ENCODE measurements around the gene OR51B5. TPM values are rescaled to one million over a fixed set of nuclear protein-coding genes. Genes with fewer than 3 reads are reported as not detected.
"Not testable (repeated sequence)": the region's sequence is repeated elsewhere in the genome, so short reads cannot be mapped to it uniquely, and the experiment has no call there.

Gene OR51B5, protein sequence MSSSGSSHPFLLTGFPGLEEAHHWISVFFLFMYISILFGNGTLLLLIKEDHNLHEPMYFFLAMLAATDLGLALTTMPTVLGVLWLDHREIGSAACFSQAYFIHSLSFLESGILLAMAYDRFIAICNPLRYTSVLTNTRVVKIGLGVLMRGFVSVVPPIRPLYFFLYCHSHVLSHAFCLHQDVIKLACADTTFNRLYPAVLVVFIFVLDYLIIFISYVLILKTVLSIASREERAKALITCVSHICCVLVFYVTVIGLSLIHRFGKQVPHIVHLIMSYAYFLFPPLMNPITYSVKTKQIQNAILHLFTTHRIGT
- total RNA-seq (2014; rRNA removed; shearing (Covaris generic)), result 0.15 TPM in 1 of 2 replicates, not detected in the other

DNA sequence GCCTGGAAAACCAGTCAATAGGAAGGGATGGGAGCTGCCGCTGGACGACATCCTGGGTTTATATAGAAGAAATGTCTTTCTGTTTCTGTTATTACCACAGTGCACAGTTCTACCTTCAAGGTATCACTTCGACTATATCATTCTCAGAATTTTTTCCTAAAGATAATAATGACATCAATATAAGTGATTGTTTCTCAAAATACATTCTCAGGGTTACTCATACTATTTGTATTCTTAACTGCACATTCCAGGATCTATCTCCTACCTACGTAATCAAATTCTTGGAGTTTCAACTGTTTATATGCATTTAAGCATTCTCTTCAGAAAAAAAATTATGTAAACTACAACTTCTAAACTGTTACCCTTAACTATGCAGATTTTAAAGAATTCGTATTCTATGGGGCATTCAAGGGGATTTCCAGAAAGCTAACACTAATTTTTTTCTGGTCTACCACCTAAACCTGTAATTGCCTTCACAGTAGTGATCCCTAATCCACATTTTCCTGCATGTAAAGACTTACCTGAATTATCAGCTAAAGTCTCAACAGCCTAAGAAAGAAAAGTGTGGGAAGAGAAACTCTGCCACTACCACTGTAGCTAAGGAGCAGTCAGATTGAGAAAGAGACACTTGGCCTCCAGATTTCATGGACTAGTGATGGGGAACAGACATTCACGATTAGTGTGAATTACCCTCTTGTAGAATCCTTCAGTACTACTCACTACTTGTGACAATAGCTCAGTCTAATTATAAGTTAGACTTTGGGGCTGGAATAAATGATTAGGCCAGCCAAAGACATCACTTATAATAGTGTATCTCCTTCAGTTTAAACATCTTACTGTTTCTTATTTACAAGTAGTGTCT is at the start of gene OR51B5:
TSS of gene OR51B5 (minus strand) at position 51 of the 862 bp plus-strand sequence. CDS start at position 51, 0 bp downstream.
- Histone ChIP-seq H3K36me3 (replicated peaks; ENCODE audit: control insufficient read depth, insufficient read depth, low read length) (no peaks in the 10 kb centered on the region), H3K27me3 (ENCODE audit: control insufficient read depth, insufficient read depth, low read length) (no peaks in the 10 kb centered on the region), H3K4me3 (ENCODE audit: insufficient read depth, low read depth, low read length) (no peak within 1 kb of the TSS)
- no peak for DNase-seq

DNA sequence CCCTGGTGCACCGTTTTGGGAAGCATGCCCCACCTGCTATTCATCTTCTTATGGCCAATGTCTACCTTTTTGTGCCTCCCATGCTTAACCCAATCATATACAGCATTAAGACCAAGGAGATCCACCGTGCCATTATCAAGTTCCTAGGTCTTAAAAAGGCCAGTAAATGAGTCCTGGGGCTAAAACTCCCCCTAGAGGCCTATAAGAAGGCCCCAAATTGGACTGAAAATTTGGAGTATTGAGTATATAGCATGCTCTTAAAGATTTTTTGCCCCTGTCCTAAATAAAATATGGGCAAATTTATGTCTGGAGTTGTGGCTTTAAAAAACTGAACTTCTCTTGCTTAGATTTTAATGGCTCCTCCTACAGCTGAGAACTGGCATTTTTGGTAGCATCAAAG is 46.9 kb upstream of the OR51B5 start:
- Histone ChIP-seq H3K36me3 (replicated peaks; ENCODE audit: control insufficient read depth, insufficient read depth, low read length) (no peaks in the 10 kb centered on the region), H3K4me3 (ENCODE audit: insufficient read depth, low read depth, low read length) (no peak overlapping the region), H3K27me3 (ENCODE audit: control insufficient read depth, insufficient read depth, low read length) (no peaks in the 10 kb centered on the region)
- no peak for DNase-seq

DNA sequence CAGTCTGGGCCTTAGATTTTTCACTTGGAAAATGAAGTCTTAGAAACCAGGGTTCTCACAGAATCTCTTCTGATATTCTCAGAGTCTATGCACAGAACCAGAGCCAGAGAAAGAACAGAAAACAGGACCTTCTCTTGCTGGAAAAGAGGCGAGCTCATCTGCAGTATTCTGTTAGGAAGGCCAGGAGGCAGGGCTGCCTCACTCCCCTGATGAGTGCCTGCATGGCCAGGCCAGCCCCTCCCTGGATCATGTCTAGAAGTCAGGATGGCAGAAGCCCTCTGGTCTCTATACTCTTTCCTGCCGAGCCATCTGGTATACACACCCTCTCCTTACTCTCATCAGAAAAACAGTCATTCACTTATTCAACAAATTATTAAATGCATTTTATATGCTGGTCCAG is 41.0 kb upstream of the OR51B5 start:
- no peak for DNase-seq
- no peak overlapping the region for H3K4me3 ChIP-seq (ENCODE audit: insufficient read depth, low read depth, low read length)
- no peaks in the 10 kb centered on the region for H3K27me3 ChIP-seq (ENCODE audit: control insufficient read depth, insufficient read depth, low read length)
- no peaks in the 10 kb centered on the region for H3K36me3 ChIP-seq (replicated peaks; ENCODE audit: control insufficient read depth, insufficient read depth, low read length)

DNA sequence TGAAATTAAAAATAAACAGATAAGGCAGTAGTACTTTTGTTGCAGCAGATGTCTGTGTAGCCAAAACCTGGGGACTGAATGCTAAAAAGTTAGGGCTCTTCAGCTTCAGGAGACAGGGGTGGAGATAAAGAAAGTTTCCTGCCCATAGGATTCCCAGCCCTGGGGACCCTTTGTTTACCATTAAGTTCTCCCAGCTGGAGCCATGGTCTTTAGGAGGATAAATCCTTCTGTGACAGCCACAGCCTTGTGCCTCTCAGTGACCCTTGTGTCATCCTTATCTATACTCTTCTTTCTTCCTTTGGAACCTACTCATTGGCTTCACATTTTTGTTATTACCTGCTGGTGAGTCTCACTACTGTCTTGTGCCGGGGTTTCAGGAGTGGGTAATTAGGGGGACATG is 40.3 kb upstream of the OR51B5 start, which contains the start of gene OR51M1:
TSS of gene OR51M1 (plus strand) at position 237 of the 400 bp plus-strand sequence. CDS start 5,587 bp downstream, outside the sequence.
- DNase-seq, result no peak
- no peaks in the 10 kb centered on the region for H3K27me3 ChIP-seq (ENCODE audit: control insufficient read depth, insufficient read depth, low read length)
- H3K36me3 ChIP-seq (replicated peaks; ENCODE audit: control insufficient read depth, insufficient read depth, low read length), result no peaks in the 10 kb centered on the region

DNA sequence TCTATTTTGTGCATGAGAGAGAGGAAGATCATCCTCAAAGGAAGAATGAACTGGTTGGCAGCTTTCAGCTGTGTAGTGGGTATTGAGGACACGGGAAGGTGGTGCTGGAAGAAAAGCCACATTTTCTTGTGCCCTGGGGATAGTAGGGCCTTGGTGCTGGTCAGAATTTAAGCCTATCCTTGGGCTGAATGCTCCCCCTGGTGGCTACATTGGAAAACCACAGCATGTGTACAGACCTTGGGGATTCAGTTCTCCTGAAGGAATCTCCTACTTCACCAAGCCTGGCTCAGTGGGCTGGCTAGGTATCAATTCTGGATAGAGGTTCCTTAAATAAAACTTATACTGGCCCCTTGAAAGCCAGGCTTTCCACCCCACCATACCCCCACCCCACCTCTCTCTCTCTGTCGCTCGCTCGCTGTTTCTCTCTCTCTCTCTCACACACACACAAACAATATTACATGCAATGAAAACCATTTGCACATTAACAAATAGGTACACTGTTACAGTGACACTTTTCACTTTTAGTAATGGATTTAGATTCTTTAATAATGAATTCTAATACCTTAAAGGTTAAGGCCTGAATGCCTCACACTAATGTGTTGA is 37.5 kb upstream of the OR51B5 start:
- Histone ChIP-seq H3K36me3 (replicated peaks; ENCODE audit: control insufficient read depth, insufficient read depth, low read length) (no peaks in the 10 kb centered on the region), H3K4me3 (ENCODE audit: insufficient read depth, low read depth, low read length) (no peak overlapping the region), H3K27me3 (ENCODE audit: control insufficient read depth, insufficient read depth, low read length) (no peaks in the 10 kb centered on the region)
- DNase-seq, result peak; percentile 64

More for the DNA sequence above, 40.3 kb upstream of the OR51B5 start, which contains the start of gene OR51M1:
- H3K4me3 ChIP-seq (ENCODE audit: insufficient read depth, low read depth, low read length), result no peak within 1 kb of the TSS

DNA sequence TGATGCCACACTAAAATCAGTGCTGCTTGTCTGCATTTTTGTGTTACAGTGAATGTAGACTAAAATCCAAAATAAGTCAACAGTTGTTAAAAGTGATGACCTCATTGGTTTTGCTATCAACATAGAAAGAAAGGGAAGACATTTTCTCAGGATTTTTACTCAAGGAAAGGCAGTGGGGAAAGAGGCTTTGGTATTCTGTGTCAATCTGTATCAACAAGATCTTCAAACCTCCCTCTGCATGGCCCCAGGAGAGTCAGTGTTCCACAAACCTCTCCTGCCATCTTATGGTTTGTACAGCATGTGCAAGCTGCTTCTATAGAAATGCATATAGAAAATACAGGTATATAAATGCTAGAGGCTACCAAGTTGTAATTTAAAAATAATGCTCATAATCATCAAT is 26.5 kb upstream of the OR51B5 start:
- Histone ChIP-seq H3K4me3 (ENCODE audit: insufficient read depth, low read depth, low read length) (no peak overlapping the region), H3K36me3 (replicated peaks; ENCODE audit: control insufficient read depth, insufficient read depth, low read length) (no peaks in the 10 kb centered on the region), H3K27me3 (ENCODE audit: control insufficient read depth, insufficient read depth, low read length) (no peaks in the 10 kb centered on the region)
- peak; percentile 22 for DNase-seq

DNA sequence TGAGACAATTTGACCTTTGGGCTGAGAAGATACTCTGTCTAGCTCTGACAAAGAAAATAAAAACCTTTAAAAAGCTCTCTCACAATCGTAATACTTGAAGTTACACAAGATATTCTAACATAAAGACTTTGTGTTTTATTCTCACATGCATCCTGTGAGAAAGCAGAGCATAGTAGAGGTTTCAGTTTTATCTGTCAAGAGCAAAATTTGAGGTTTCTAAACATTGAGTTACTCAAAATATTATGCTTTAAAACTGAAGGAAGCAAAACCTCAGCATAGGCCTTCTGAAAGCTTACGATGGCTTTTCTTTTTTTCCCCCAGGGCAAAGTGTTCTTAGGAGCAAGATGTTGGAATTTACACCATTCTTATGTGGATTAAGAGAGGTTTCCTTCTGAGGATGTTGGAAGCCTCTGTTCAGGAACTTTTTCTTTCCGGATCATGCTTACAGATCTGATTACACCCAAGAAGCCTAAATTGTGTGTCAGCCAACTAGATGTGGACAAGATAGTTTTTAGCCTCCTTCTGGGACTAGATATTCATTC is 25.2 kb upstream of the OR51B5 start:
- H3K36me3 ChIP-seq (replicated peaks; ENCODE audit: control insufficient read depth, insufficient read depth, low read length), result no peaks in the 10 kb centered on the region
- DNase-seq, result no peak
- H3K27me3 ChIP-seq (ENCODE audit: control insufficient read depth, insufficient read depth, low read length), result no peaks in the 10 kb centered on the region
- no peak overlapping the region for H3K4me3 ChIP-seq (ENCODE audit: insufficient read depth, low read depth, low read length)

DNA sequence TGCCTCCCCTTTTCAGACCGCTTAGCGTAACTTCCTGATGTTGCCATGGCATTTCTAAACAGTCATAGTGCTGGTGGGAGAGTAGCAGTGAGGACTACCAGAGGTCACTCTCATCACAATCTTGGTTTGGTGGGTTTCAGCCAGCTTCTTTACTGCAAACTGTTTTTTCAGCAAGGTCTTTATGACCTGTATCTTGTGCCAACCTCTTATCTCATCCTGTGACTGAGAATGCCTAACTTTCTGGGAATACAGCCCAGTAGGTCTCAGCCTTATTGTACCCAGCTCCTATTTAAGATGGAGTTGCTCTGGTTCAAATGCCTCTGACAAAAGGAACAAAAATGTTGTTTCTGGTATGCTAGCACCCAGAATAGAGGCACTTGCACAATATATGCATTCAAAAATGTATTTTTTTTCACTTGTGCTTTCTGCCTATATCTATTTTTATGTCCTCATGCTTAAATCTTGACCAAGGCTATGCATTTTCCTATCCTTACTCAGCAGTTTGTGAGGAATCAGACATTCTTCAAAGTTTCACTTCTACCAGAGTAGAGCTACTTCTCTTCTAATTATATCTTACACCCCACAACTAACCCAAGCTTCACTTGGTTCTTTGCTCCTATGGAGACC is 24.2 kb upstream of the OR51B5 start:
- H3K4me3 ChIP-seq (ENCODE audit: insufficient read depth, low read depth, low read length), result no peak overlapping the region
- no peaks in the 10 kb centered on the region for H3K27me3 ChIP-seq (ENCODE audit: control insufficient read depth, insufficient read depth, low read length)
- H3K36me3 ChIP-seq (replicated peaks; ENCODE audit: control insufficient read depth, insufficient read depth, low read length), result no peaks in the 10 kb centered on the region
- no peak for DNase-seq

DNA sequence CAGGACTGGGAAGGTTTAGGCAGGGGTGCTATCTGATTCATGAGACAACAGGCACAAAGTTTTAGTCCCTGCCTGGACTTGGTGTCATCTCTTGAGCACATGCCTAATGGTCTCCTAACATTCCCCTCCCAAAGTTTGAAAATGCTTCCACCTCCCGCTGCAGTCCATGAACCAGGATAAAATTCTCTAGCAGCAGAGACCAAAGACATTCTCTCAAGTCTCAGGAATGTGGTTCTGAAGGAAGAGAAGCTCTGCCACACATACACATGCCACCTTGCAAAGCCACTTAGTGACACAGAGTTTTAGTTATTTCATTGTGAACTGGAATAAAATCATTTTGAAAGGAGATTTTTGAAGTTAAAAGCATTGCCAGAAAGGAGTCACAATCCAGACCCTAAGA is 23.5 kb upstream of the OR51B5 start:
- Histone ChIP-seq H3K27me3 (ENCODE audit: control insufficient read depth, insufficient read depth, low read length) (no peaks in the 10 kb centered on the region), H3K4me3 (ENCODE audit: insufficient read depth, low read depth, low read length) (no peak overlapping the region), H3K36me3 (replicated peaks; ENCODE audit: control insufficient read depth, insufficient read depth, low read length) (no peaks in the 10 kb centered on the region)
- DNase-seq, result no peak

DNA sequence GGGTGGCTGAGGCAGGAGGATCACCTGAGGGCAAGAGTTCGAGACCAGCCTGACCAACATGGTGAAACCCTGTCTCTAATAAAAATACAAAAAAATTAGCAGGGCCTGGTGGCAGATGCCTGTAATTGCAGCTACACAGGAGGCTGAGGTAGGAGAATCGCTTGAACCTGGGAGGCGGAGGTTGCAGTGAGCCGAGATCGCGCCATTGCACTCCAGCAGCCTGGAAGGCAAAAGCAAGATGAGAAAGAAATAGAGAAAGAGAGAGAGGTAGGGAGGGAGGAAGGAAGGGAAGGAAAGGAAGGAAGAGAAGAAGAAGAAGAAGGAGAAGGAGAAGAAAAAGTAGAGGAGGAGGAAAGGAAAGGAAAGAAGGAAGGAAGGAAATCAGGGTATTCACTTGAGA is 23.0 kb upstream of the OR51B5 start:
- DNase-seq; H3K36me3 ChIP-seq (replicated peaks; ENCODE audit: control insufficient read depth, insufficient read depth, low read length); H3K4me3 ChIP-seq (ENCODE audit: insufficient read depth, low read depth, low read length); H3K27me3 ChIP-seq (ENCODE audit: control insufficient read depth, insufficient read depth, low read length): not testable (repeated sequence)

DNA sequence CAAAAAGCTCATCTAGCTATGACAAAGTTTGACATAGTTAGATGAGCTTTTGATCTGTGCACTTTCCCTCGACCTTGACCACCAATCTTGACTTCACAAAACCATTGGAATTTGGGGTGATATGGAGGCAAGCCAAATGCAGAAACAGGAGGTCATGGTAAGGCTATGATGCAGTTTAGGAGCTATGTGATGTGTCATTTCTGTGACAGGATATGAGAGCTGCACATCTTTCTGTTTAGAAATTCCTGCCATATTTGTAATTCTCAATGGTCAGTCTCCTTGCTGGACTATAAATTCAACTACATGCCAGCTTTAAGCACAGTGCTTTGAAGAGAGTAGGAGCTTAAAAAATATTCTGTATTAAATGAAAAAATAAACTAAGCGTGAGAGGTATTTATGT is 20.9 kb upstream of the OR51B5 start:
- no peak overlapping the region for H3K4me3 ChIP-seq (ENCODE audit: insufficient read depth, low read depth, low read length)
- H3K36me3 ChIP-seq (replicated peaks; ENCODE audit: control insufficient read depth, insufficient read depth, low read length), result no peaks in the 10 kb centered on the region
- no peaks in the 10 kb centered on the region for H3K27me3 ChIP-seq (ENCODE audit: control insufficient read depth, insufficient read depth, low read length)
- no peak for DNase-seq

DNA sequence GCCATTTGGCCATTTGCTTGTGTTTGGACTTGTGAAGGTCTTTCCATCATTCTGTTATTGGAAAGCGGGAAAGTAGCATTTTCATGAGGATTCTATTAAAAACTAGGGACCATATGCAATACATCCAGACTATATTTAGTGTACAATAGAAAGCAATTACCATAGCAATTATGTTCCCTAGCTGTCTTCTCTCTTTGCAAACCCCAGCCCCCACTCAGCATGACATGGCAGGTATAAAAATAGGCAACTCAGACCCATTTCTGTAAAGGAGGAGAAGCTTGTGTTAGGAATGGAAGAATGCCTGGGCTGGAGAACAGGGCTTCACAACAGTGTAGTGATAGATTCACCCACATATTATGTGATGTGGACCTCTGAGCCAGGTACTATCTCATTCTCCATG is 20.4 kb upstream of the OR51B5 start:
- H3K36me3 ChIP-seq (replicated peaks; ENCODE audit: control insufficient read depth, insufficient read depth, low read length), result no peaks in the 10 kb centered on the region
- no peak overlapping the region for H3K4me3 ChIP-seq (ENCODE audit: insufficient read depth, low read depth, low read length)
- no peaks in the 10 kb centered on the region for H3K27me3 ChIP-seq (ENCODE audit: control insufficient read depth, insufficient read depth, low read length)
- DNase-seq, result no peak

DNA sequence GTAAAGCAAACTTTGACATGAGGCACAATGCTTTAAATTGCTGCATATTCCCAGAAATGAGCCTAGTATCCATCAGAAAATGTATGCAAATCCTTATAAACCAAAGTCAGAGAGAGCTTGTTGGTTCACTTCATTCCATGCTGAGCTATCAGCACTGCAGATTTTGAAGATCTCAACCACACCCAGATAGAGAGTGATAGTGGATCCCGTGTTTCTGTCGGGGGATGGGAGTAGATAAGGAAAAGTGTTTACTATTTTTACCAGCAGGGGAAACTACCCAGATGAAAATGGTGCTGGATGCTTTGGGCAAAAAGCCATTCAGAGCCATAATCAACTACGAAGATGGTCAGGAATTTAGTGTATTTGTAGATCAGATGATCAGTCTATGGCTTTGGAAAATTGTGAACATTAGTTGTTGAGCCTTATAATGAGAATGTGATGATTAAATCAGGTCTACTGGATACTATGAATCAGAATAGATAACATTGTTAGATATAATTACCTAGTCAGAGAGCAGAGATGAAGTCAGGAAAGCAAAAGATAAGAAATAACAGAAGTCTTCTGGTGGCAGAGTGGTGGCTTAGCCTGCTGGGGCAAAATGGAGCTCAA is 18.8 kb upstream of the OR51B5 start:
- DNase-seq, result no peak
- Histone ChIP-seq H3K27me3 (ENCODE audit: control insufficient read depth, insufficient read depth, low read length) (no peaks in the 10 kb centered on the region), H3K36me3 (replicated peaks; ENCODE audit: control insufficient read depth, insufficient read depth, low read length) (no peaks in the 10 kb centered on the region), H3K4me3 (ENCODE audit: insufficient read depth, low read depth, low read length) (no peak overlapping the region)

DNA sequence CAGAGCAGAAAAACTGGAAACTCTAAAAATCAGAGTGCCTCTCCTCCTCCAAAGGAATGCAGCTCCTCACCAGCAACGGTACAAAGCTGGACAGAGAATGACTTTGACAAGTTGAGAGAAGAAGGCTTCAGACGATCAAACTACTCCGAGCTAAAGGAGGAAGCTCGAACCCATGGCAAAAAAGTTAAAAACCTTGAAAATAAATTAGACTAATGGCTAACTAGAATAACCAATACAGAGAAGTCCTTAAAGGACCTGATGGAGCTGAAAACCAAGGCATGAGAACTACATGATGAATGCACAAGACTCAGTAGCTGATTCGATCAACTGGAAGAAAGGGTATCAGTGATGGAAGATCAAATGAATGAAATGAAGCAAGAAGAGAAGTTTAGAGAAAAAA is 12.7 kb upstream of the OR51B5 start:
- not testable (repeated sequence) for H3K36me3 ChIP-seq (replicated peaks; ENCODE audit: control insufficient read depth, insufficient read depth, low read length); H3K27me3 ChIP-seq (ENCODE audit: control insufficient read depth, insufficient read depth, low read length); H3K4me3 ChIP-seq (ENCODE audit: insufficient read depth, low read depth, low read length); DNase-seq

All from H7 (cell line).